ENCODE measurements around the gene DEFB129. TPM values are rescaled to one million over a fixed set of nuclear protein-coding genes. Genes with fewer than 3 reads are reported as not detected.
"Not testable (repeated sequence)": the region's sequence is repeated elsewhere in the genome, so short reads cannot be mapped to it uniquely, and the experiment has no call there.

DEFB129 gene
- total RNA-seq, 1 donor from 2014 or later = not detected

DNA sequence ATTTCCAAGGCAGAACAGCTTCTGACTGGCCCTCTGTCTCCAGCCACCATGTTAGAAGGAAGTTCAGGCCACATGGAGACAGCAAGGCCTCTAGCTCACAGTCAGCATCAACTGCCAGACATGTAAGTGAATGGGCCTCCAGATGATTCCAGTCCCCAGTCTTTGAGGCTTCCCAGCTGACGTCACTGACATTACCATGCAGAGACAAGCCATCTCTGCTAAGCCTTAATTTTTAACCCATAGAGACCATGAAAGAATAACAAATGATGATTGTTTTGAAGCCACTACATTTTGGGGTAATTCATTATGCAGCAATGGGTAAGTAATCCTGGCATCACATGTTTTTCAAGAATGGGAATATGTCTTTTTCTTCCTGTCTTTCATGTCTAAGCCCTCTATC is 11.3 kb upstream of the DEFB129 start:
- Histone ChIP-seq H3K9me3 (ENCODE audit: control insufficient read depth in 3 of 3, low read length in 3 of 3) (no peaks in the 10 kb centered on the region), H3K9ac (ENCODE audit: low read depth in 1 of 3, low read length in 3 of 3) (no peak overlapping the region), H3K4me3 (ENCODE audit: low read length in 3 of 3) (no peak overlapping the region), H3K36me3 (ENCODE audit: control insufficient read depth in 3 of 3, insufficient read depth in 3 of 3, low read length in 3 of 3) (no peaks in the 10 kb centered on the region), H3K27me3 (ENCODE audit: control insufficient read depth in 3 of 3, insufficient read depth in 3 of 3, low read length in 3 of 3) (peaks cover 0 to 7% (median 3%) of the 10 kb centered on the region in 3 donors), H3K4me1 (ENCODE audit: control insufficient read depth in 3 of 3, insufficient read depth in 3 of 3, low read length in 3 of 3) (no peaks in the 10 kb centered on the region), H3K27ac (ENCODE audit: low read depth, low read length) (no peak overlapping the region)

DNA sequence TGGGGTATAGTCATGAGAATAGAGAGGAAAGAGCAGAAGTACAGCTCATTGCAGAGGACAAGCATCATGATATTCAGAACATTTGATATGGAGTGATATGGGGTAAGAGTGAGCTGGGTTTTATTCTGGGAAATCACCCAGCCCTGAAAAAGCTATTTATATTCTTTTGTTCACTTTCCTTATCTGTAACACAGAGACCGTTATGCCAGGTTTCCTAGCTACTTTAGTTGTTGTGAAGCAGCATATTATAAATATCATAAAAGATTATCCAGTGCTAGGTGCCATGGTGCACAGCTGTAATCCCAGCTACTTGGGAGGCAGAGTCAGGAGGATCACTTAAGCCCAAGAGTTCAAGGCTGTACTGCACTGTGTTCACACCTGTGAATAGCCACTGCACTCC is 9.8 kb upstream of the DEFB129 start:
- Histone ChIP-seq H3K27me3 (ENCODE audit: control insufficient read depth in 3 of 3, insufficient read depth in 3 of 3, low read length in 3 of 3) (peaks cover 0 to 7% (median 3%) of the 10 kb centered on the region in 3 donors), H3K4me1 (ENCODE audit: control insufficient read depth in 3 of 3, insufficient read depth in 3 of 3, low read length in 3 of 3) (no peaks in the 10 kb centered on the region), H3K36me3 (ENCODE audit: control insufficient read depth in 3 of 3, insufficient read depth in 3 of 3, low read length in 3 of 3) (no peaks in the 10 kb centered on the region), H3K9ac (ENCODE audit: low read depth in 1 of 3, low read length in 3 of 3) (no peak overlapping the region), H3K4me3 (ENCODE audit: low read length in 3 of 3) (no peak overlapping the region), H3K27ac (ENCODE audit: low read depth, low read length) (no peak overlapping the region), H3K9me3 (ENCODE audit: control insufficient read depth in 3 of 3, low read length in 3 of 3) (no peaks in the 10 kb centered on the region)

DNA sequence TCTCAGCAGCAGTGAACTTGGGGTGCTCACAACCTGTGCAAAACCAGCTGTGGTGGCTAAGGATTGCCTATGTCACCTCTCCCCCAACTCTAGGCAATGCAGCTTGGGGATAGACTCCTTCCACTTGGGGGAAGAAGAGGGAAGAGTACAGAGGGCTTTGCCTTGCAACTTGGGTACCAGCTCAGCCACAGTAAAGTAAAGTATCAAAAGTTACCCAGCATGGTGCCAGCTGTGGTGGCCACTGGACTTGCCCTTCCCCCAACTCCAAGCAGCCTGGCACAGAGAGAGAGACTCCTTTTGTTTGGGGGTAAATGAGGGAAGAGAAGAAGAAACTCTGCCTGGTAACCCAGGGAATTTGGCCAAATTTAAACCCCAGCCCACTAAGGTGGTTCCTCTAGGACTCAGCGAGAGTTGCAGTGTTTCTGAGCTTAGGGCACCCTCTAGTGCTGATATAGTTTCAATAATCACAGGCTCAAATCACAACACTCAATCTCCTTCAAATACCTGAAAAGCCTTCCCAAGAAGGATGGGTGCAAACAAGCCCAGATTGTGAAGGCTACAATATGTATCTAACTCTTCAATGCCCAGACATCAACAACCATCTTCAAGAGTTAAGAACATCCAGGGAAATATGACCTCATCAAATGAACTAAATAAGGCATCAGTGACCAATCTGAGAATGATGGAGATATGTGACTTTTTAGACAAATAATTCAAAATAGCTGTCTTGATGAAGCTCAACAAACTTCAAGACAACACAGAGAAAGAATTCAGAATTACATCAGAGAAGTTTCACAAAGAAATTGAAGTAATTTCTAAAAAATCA is 7.6 kb upstream of the DEFB129 start:
- no peaks in the 10 kb centered on the region for H3K36me3 ChIP-seq (ENCODE audit: control insufficient read depth in 3 of 3, insufficient read depth in 3 of 3, low read length in 3 of 3)
- H3K4me3 ChIP-seq (ENCODE audit: low read length in 3 of 3) = no peak overlapping the region
- H3K27me3 ChIP-seq (ENCODE audit: control insufficient read depth in 3 of 3, insufficient read depth in 3 of 3, low read length in 3 of 3) = peaks cover 0 to 7% (median 3%) of the 10 kb centered on the region in 3 donors
- H3K9me3 ChIP-seq (ENCODE audit: control insufficient read depth in 3 of 3, low read length in 3 of 3) = no peaks in the 10 kb centered on the region
- no peak overlapping the region for H3K9ac ChIP-seq (ENCODE audit: low read depth in 1 of 3, low read length in 3 of 3)
- no peak overlapping the region for H3K27ac ChIP-seq (ENCODE audit: low read depth, low read length)
- H3K4me1 ChIP-seq (ENCODE audit: control insufficient read depth in 3 of 3, insufficient read depth in 3 of 3, low read length in 3 of 3) = no peaks in the 10 kb centered on the region

DNA sequence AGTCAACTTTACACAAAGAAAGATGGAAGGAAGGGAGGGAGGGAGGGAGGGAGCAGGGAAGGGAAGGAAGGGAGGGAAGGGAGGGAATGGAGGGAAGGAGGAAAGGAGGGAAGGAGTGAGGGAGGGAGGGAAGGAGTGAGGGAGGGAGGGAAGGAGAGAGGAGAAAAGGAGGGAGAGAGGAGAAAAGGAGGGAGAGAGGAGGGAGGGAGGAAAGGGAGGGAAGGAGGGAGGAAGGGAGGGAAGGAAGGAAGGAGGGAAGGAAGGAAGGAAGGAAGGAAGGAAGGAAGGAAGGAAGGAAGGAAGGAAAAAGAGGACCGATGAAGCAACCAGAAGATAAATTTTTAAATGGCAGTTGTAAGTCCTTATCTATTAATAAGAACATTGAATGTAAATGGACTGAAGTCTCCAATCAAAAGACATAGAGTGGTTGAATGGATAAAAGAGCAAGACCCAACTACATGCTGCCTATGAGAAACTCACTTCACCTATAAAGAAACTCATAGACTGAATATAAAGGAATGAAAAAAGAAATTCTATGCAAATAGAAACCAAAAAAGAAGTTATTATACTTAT is 5.7 kb upstream of the DEFB129 start:
- Histone ChIP-seq H3K36me3 (ENCODE audit: control insufficient read depth in 3 of 3, insufficient read depth in 3 of 3, low read length in 3 of 3) (no peaks in the 10 kb centered on the region), H3K4me3 (ENCODE audit: low read length in 3 of 3) (no peak overlapping the region), H3K4me1 (ENCODE audit: control insufficient read depth in 3 of 3, insufficient read depth in 3 of 3, low read length in 3 of 3) (no peaks in the 10 kb centered on the region), H3K27me3 (ENCODE audit: control insufficient read depth in 3 of 3, insufficient read depth in 3 of 3, low read length in 3 of 3) (peaks cover 0 to 7% (median 3%) of the 10 kb centered on the region in 3 donors), H3K9ac (ENCODE audit: low read depth in 1 of 3, low read length in 3 of 3) (no peak overlapping the region), H3K27ac (ENCODE audit: low read depth, low read length) (no peak overlapping the region), H3K9me3 (ENCODE audit: control insufficient read depth in 3 of 3, low read length in 3 of 3) (no peaks in the 10 kb centered on the region)

DNA sequence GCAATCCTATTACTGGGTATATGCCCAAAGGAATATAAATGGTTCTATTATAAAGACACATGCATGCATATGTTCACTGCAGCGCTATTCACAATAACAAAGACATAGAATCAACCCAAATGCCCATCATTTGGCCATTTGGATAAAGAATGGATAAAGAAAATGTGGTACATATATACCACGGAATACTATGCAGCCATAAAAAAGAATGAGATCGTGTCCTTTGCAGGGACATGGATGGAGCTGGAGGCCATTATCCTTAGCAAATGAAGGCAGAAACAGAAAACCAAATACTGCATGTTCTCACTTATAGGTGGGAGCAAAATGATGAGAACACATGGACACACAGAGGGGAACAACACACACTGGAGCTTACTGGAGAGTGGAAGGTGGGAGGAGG is 1.2 kb upstream of the DEFB129 start:
- H3K27ac ChIP-seq (ENCODE audit: low read depth, low read length); H3K36me3 ChIP-seq (ENCODE audit: control insufficient read depth in 3 of 3, insufficient read depth in 3 of 3, low read length in 3 of 3); H3K4me1 ChIP-seq (ENCODE audit: control insufficient read depth in 3 of 3, insufficient read depth in 3 of 3, low read length in 3 of 3); H3K27me3 ChIP-seq (ENCODE audit: control insufficient read depth in 3 of 3, insufficient read depth in 3 of 3, low read length in 3 of 3); H3K9ac ChIP-seq (ENCODE audit: low read depth in 1 of 3, low read length in 3 of 3); H3K4me3 ChIP-seq (ENCODE audit: low read length in 3 of 3); H3K9me3 ChIP-seq (ENCODE audit: control insufficient read depth in 3 of 3, low read length in 3 of 3): not testable (repeated sequence)

DNA sequence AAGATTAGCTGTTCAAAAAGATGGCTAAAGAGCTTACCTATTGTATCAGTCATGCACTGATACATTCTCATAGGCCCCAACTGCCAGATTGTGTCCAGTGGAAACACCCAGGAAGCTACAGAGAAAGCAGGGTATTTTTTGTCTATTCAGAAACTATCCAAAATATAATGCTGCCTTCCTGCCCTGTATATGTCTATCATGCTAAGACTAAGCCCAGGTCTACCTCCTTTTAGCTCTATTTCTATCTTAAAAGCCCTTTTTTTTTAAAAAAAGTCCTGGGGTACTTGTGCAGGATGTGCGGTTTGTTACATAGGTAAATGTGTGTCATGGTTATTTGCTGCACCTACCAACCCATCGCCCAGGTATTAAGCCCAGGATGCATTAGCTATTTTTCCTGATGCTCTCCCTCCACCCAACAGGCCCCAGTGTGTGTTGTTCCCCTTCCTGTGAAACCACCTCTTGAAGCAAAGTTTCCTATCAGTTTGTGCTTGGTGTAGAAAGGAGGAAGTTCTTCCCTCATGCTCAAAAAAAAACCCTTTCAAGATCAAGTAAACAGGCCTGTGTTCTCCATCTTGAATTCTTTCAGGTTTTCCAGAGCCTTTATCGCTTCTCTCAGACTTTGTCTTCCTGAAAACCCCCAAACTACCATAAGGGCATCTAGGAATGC is 514 bp downstream of the DEFB129 start:
- H3K36me3 ChIP-seq (ENCODE audit: control insufficient read depth in 3 of 3, insufficient read depth in 3 of 3, low read length in 3 of 3) = no peaks in the 10 kb centered on the region
- H3K9me3 ChIP-seq (ENCODE audit: control insufficient read depth in 3 of 3, low read length in 3 of 3) = no peaks in the 10 kb centered on the region
- no peak overlapping the region for H3K4me3 ChIP-seq (ENCODE audit: low read length in 3 of 3)
- H3K27ac ChIP-seq (ENCODE audit: low read depth, low read length) = no peak overlapping the region
- H3K27me3 ChIP-seq (ENCODE audit: control insufficient read depth in 3 of 3, insufficient read depth in 3 of 3, low read length in 3 of 3) = no peaks in the 10 kb centered on the region
- no peaks in the 10 kb centered on the region for H3K4me1 ChIP-seq (ENCODE audit: control insufficient read depth in 3 of 3, insufficient read depth in 3 of 3, low read length in 3 of 3)
- no peak overlapping the region for H3K9ac ChIP-seq (ENCODE audit: low read depth in 1 of 3, low read length in 3 of 3)

DNA sequence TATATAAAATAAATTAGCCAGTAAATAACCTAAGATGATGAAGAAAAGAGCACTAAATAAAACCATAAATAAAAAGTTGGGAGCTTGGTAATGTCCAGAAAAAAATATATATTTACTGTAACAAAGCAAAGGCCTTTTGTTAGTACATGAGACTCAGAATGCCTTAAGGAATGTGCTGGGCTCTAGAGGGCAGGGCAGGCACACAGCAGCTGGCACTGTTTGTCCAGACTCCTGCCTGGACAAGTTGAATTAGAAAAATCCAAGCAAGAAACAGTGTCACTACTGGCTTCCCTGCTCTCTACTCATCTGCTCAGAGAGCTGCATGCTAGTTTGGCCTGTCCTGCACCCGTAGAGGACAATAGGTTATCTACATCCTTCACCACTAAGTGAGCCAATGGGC is 8.8 kb downstream of the DEFB129 start:
- no peak overlapping the region for H3K9ac ChIP-seq (ENCODE audit: low read depth in 1 of 3, low read length in 3 of 3)
- H3K27ac ChIP-seq (ENCODE audit: low read depth, low read length) = no peak overlapping the region
- H3K9me3 ChIP-seq (ENCODE audit: control insufficient read depth in 3 of 3, low read length in 3 of 3) = no peaks in the 10 kb centered on the region
- H3K36me3 ChIP-seq (ENCODE audit: control insufficient read depth in 3 of 3, insufficient read depth in 3 of 3, low read length in 3 of 3) = no peaks in the 10 kb centered on the region
- no peak overlapping the region for H3K4me3 ChIP-seq (ENCODE audit: low read length in 3 of 3)
- H3K4me1 ChIP-seq (ENCODE audit: control insufficient read depth in 3 of 3, insufficient read depth in 3 of 3, low read length in 3 of 3) = no peaks in the 10 kb centered on the region
- H3K27me3 ChIP-seq (ENCODE audit: control insufficient read depth in 3 of 3, insufficient read depth in 3 of 3, low read length in 3 of 3) = no peaks in the 10 kb centered on the region

DNA sequence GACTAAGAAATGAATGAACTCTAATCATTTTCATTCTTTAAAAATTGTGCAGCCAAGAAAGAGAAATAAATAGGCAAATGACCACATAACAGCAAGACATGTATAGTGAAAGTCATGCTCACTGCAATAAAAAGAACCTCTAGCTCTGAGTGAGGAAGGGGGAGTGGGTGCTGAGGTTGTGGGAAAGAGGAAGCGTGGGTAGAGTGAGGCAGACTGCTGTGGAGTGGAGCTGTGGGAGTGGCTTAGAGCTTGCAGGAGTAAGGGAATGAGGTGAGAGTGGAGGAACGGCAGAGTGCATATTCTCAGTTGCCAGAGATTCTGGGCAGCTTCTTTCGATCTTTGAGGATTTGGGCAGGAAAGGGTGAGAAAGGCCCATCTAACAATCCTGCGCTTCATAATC is 10.4 kb downstream of the DEFB129 start:
- Histone ChIP-seq H3K27me3 (ENCODE audit: control insufficient read depth in 3 of 3, insufficient read depth in 3 of 3, low read length in 3 of 3) (no peaks in the 10 kb centered on the region), H3K9me3 (ENCODE audit: control insufficient read depth in 3 of 3, low read length in 3 of 3) (no peaks in the 10 kb centered on the region), H3K4me3 (ENCODE audit: low read length in 3 of 3) (no peak overlapping the region), H3K27ac (ENCODE audit: low read depth, low read length) (no peak overlapping the region), H3K36me3 (ENCODE audit: control insufficient read depth in 3 of 3, insufficient read depth in 3 of 3, low read length in 3 of 3) (no peaks in the 10 kb centered on the region), H3K4me1 (ENCODE audit: control insufficient read depth in 3 of 3, insufficient read depth in 3 of 3, low read length in 3 of 3) (no peaks in the 10 kb centered on the region), H3K9ac (ENCODE audit: low read depth in 1 of 3, low read length in 3 of 3) (no peak overlapping the region)

DNA sequence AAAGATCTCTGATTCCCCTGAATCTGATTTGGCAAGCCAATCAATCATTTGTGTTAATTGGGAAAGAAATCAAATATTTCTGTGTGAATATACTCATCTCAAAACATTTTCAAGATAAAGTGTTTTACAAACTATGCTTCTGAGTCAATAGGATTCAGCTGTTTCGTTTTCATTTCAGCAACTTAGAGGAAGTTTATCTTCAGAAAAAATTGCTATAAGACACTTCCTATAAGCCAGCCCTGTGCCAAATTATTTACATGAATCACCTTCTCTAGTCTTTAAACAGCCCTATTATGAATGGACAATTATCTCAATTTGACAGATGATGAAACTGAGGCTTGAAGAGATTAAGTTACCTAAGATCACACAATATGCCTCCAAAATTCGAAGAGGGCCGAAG is 10.9 kb downstream of the DEFB129 start:
- H3K4me1 ChIP-seq (ENCODE audit: control insufficient read depth in 3 of 3, insufficient read depth in 3 of 3, low read length in 3 of 3) = no peaks in the 10 kb centered on the region
- no peak overlapping the region for H3K27ac ChIP-seq (ENCODE audit: low read depth, low read length)
- no peaks in the 10 kb centered on the region for H3K36me3 ChIP-seq (ENCODE audit: control insufficient read depth in 3 of 3, insufficient read depth in 3 of 3, low read length in 3 of 3)
- H3K27me3 ChIP-seq (ENCODE audit: control insufficient read depth in 3 of 3, insufficient read depth in 3 of 3, low read length in 3 of 3) = no peaks in the 10 kb centered on the region
- no peak overlapping the region for H3K4me3 ChIP-seq (ENCODE audit: low read length in 3 of 3)
- no peaks in the 10 kb centered on the region for H3K9me3 ChIP-seq (ENCODE audit: control insufficient read depth in 3 of 3, low read length in 3 of 3)
- H3K9ac ChIP-seq (ENCODE audit: low read depth in 1 of 3, low read length in 3 of 3) = no peak overlapping the region

DNA sequence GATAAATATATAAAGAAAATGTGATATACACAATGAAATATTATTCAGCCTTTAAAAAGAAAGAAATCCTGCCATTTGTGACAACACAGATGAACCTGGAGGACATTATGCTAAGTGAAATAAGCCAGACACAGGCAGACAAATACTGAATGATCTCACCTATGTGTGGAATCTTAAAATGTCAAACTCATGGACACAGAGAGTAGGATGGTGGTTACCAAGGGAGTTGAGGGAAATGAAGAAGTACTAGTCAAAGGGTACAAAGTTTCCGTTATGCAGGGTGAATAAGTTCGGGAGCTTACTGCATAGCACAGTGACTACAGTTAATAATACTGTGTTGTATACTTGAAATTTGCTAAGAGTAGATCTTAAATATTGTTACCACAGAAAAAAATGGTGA is 15.8 kb downstream of the DEFB129 start:
- H3K27me3 ChIP-seq (ENCODE audit: control insufficient read depth in 3 of 3, insufficient read depth in 3 of 3, low read length in 3 of 3) = no peaks in the 10 kb centered on the region
- H3K27ac ChIP-seq (ENCODE audit: low read depth, low read length) = no peak overlapping the region
- no peak overlapping the region for H3K9ac ChIP-seq (ENCODE audit: low read depth in 1 of 3, low read length in 3 of 3)
- H3K4me3 ChIP-seq (ENCODE audit: low read length in 3 of 3) = no peak overlapping the region
- H3K9me3 ChIP-seq (ENCODE audit: control insufficient read depth in 3 of 3, low read length in 3 of 3) = no peaks in the 10 kb centered on the region
- no peaks in the 10 kb centered on the region for H3K4me1 ChIP-seq (ENCODE audit: control insufficient read depth in 3 of 3, insufficient read depth in 3 of 3, low read length in 3 of 3)
- H3K36me3 ChIP-seq (ENCODE audit: control insufficient read depth in 3 of 3, insufficient read depth in 3 of 3, low read length in 3 of 3) = no peaks in the 10 kb centered on the region
